ENCODE data around the gene NEUROD1. TPM values are rescaled to one million over a fixed set of nuclear protein-coding genes. Genes with fewer than 3 reads are reported as not detected.
A peak's percentile ranks its signal among the peaks of the same experiment; 100 is the strongest.

NEUROD1 gene
- total RNA-seq, 4 donors from 2014 or later, result 0.48 to 1.8 TPM; not detected in 2

- Histone ChIP-seq H3K27ac (no peak overlapping the region), H3K4me3 (peak overlapping the region in 1 of 4 donors; percentile 32), H3K4me1 (peaks cover 0 to 14% (median 6%) of the 10 kb centered on the region in 4 donors), H3K9me3 (no peaks in the 10 kb centered on the region), H3K27me3 (peaks cover 25% of the 10 kb centered on the region), H3K36me3 (no peaks in the 10 kb centered on the region)
- in situ Hi-C loops (cut with MboI; ENCODE audit: low pct_ligation_motif_present in 1 of 4, low pct_unique_long_range_greater_than_20kb in 1 of 4, low sequenced_read_pairs in 3 of 4), result no loop called here
- intact Hi-C loops (cut with DNase I; ENCODE audit: low total_unique reads), result no loop called here
- TF ChIP-seq POLR2AphosphoS5 (IDR thresholded peaks at IDR 0.05) (no peak), EP300 (IDR thresholded peaks at IDR 0.05; ENCODE audit: low read depth) (no peak), CTCF (IDR thresholded peaks at IDR 0.05) (no peak), POLR2A (IDR thresholded peaks at IDR 0.05) (no peak)
- no peak for DNase-seq
- 85% methylated on average over 4 of the region's 4 CpGs; no CpG with 5 or more reads in 1 of the 2 donors for WGBS, 2 donors (ENCODE audit: low coverage in 1 of 2)
Observed at GRCh38 chr2:181657379-181657778, 22.9 kb downstream of the NEUROD1 start.

- TF ChIP-seq CTCF (IDR thresholded peaks at IDR 0.05) (no peak), POLR2AphosphoS5 (IDR thresholded peaks at IDR 0.05) (no peak), POLR2A (IDR thresholded peaks at IDR 0.05) (no peak), EP300 (IDR thresholded peaks at IDR 0.05; ENCODE audit: low read depth) (no peak)
- no peaks in the 10 kb centered on the region for H3K36me3 ChIP-seq
- intact Hi-C loops (cut with DNase I; ENCODE audit: low total_unique reads) (no loop called here), in situ Hi-C loops (cut with MboI; ENCODE audit: low pct_ligation_motif_present in 1 of 4, low pct_unique_long_range_greater_than_20kb in 1 of 4, low sequenced_read_pairs in 3 of 4) (no loop called here)
- peaks cover 0 to 14% (median 6%) of the 10 kb centered on the region in 4 donors for H3K4me1 ChIP-seq
- DNase-seq, result peak; percentile 38
- H3K27me3 ChIP-seq, result peaks cover 25% of the 10 kb centered on the region
- 7 to 17% methylated on average over 8 to 54 of the region's 70 CpGs for WGBS, 2 donors (ENCODE audit: low coverage in 1 of 2)
- H3K27ac ChIP-seq, result no peak within 1 kb of the TSS
- H3K4me3 ChIP-seq, result peak within 1 kb of the TSS; percentile 28 to 61 (median 39)
- H3K9me3 ChIP-seq, result no peaks in the 10 kb centered on the region
Observed at GRCh38 chr2:181656450-181657291, 23.6 kb downstream of the NEUROD1 start, which contains the start of gene CERKL. CERKL (minus strand) TSS chr2:181657105; CDS start chr2:181657006, 99 bp downstream.

GRCh38 chr2:181655519-181655918, 24.8 kb downstream of the NEUROD1 start:
- no peak for TF ChIP-seq POLR2AphosphoS5 (IDR thresholded peaks at IDR 0.05)
- TF ChIP-seq POLR2A (IDR thresholded peaks at IDR 0.05), result no peak
- no peak for TF ChIP-seq EP300 (IDR thresholded peaks at IDR 0.05; ENCODE audit: low read depth)
- TF ChIP-seq CTCF (IDR thresholded peaks at IDR 0.05), result no peak

GRCh38 chr2:181649436-181649979, 30.8 kb downstream of the NEUROD1 start:
- intact Hi-C loops (cut with DNase I; ENCODE audit: low total_unique reads), result no loop called here
- WGBS, 2 donors (ENCODE audit: low coverage in 1 of 2), result 84 to 85% methylated on average over 2 to 4 of the region's 4 CpGs
- TF ChIP-seq POLR2AphosphoS5 (IDR thresholded peaks at IDR 0.05) (no peak), POLR2A (IDR thresholded peaks at IDR 0.05) (no peak), CTCF (IDR thresholded peaks at IDR 0.05) (no peak), EP300 (IDR thresholded peaks at IDR 0.05; ENCODE audit: low read depth) (no peak)
- H3K4me1 ChIP-seq, result no peaks in the 10 kb centered on the region
- H3K27ac ChIP-seq, result no peak overlapping the region
- no peaks in the 10 kb centered on the region for H3K9me3 ChIP-seq
- in situ Hi-C loops (cut with MboI; ENCODE audit: low pct_ligation_motif_present in 1 of 4, low pct_unique_long_range_greater_than_20kb in 1 of 4, low sequenced_read_pairs in 3 of 4), result no loop called here
- no peaks in the 10 kb centered on the region for H3K27me3 ChIP-seq
- H3K36me3 ChIP-seq, result no peaks in the 10 kb centered on the region
- H3K4me3 ChIP-seq, result no peak overlapping the region
- no peak for DNase-seq

More at GRCh38 chr2:181655519-181655918, 24.8 kb downstream of the NEUROD1 start:
- Histone ChIP-seq H3K4me1 (peaks cover 0 to 14% (median 6%) of the 10 kb centered on the region in 4 donors), H3K36me3 (no peaks in the 10 kb centered on the region), H3K4me3 (peak overlapping the region in 1 of 4 donors; percentile 18), H3K9me3 (no peaks in the 10 kb centered on the region), H3K27ac (no peak overlapping the region), H3K27me3 (peaks cover 25% of the 10 kb centered on the region)
- intact Hi-C loops (cut with DNase I; ENCODE audit: low total_unique reads) (no loop called here), in situ Hi-C loops (cut with MboI; ENCODE audit: low pct_ligation_motif_present in 1 of 4, low pct_unique_long_range_greater_than_20kb in 1 of 4, low sequenced_read_pairs in 3 of 4) (no loop called here)
- DNase-seq, result no peak
- WGBS, 2 donors (ENCODE audit: low coverage in 1 of 2), result 73 to 85% methylated on average over 7 of the region's 7 CpGs
